Stimulated activated CD8-positive, alpha-beta memory T cell treated with anti-CD3 and anti-CD28 coated beads, Interleukin-4, amount 100 ng/mL, for 48 hours (primary cell): ENCODE results near the gene TNK2.
A peak's percentile ranks its signal among the peaks of the same experiment; 100 is the strongest.
"Not testable (repeated sequence)": the region's sequence is repeated elsewhere in the genome, so short reads cannot be mapped to it uniquely, and the experiment has no call there.

ENCODE experiments used
- DNase-seq: peaks from one replicate; pipeline ENCODE4 v3.0.0-alpha.2; 2020

Gene TNK2

GRCh38 chr3:195867631-195868335 is 40.6 kb downstream of the TNK2 start:
- DNase-seq = no peak

DNA sequence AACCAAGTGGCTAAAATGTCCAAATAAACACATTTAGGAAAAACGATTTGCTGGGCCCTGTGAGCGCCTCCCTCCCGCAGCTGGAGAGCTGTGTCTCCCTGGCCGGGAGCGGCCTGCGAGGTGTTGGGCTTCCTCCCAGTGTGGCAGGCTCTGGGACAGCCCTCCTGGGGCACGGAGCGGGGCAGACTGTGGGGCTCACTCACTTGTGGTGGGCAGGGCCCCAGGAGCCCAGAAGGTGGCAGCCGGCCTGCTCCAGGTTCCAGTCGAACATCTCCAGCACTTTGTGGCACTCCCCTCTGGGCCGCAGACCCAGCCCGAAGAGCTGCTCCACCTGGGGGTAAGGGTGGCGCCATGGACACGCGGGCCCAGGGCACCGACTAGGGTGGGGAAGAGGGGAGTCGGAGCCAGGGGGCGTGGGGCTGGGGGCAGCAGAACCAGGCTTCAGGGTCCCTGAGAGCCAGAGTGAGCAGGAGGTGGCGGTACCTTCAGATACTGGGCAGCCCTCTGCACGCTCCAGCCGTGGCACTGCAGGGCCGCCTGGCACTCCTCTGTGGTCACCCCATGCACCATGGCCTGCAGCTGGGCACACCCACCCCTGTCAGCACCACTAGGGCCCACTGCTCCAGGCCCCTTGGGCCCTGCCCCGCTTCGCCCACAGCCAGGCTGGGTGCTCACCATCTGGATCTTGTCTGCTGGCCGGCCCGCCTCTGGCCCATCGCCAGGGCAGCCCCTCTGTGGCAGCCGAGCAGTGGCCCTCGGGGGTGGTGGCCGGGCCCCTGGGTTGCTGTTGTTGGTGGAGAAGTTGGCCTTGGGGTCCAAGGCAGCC is 41.5 kb downstream of the TNK2 start:
- no peak for DNase-seq

DNA sequence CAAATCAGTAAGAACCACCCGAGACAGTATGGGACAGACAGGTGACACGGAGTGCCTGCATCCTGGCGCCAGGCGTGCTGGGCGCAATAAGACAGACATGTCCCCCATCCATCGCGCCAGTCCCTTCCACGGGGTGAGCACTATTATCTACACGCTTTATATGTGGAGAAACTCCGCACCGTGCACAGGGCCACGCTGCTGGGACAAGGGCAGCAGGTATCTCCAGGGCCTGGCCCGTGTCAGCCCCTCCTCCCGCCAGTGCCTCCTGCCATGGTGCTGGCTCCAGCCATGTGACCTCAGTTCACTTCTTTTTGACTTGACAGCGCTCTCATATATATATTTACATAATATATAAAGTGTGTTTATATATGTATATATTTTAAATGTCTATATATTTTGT is 42.6 kb downstream of the TNK2 start:
- no peak for DNase-seq

DNA sequence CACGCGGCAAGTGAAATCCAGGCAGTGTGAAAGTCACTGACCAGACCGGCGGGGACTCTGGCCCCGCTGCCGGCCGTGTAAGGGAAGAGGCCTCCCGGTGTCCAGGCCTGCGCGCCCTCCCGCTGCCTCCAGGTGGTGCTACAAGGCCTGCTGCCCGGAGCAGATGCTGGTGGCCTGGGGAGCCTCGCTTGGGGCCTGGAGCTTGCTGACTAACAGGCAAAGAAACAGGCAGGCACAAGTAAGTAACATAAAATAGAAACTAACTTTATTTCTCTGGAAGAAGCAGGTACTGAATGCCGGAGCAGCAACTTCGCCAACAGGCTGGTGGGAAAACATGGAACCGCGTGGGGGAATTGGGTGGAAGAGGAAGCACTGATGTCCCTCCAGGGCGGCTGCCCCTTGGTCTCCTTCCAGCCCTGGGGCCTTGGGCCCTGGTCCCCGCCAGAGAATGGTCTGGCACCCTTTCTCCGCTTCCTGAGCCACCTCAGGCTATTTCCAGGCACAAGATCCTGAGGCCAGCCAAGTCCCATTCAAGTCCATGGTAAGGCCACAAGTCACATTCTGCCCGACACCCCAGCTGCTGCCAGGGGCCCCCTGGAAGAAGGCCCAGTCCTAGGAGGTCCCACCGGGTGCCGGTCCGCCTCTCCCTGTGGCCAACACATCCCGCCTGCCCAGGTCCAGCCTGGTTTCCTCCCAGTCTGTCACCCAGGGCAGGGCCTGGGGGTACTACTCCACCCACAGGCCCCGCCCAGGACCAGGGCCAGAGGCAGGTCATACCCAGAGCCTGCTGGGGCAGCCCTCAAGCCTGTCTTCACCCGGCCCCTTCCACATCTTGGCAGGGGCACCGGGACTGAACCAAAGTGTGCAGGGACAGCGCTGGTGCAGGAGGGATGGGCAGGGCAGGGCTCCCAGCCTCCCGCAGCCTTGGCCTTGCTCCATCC is 45.0 kb downstream of the TNK2 start:
- peak; percentile 84 for DNase-seq

- not testable (repeated sequence) for DNase-seq
Observed at GRCh38 chr3:195862318-195862717, 46.0 kb downstream of the TNK2 start.

DNA sequence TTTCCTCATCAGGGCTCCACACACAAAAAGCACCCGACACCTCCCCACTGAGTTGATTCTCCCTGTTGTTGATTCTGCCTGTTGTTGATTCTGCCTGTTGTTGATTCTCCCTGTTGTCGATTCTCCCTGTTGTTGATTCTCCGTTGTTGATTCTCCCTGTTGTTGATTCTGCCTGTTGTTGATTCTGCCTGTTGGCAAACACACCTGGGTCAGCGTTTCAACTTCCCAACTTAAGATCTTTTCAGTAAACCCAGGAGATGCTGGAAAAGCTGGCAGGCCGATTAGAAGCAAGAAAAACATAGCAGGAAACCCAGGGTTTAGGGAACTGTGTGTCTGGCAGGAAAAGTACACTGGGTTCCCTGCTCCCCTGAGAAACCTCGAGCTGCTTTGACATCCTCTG is 47.9 kb downstream of the TNK2 start:
- no peak for DNase-seq

DNA sequence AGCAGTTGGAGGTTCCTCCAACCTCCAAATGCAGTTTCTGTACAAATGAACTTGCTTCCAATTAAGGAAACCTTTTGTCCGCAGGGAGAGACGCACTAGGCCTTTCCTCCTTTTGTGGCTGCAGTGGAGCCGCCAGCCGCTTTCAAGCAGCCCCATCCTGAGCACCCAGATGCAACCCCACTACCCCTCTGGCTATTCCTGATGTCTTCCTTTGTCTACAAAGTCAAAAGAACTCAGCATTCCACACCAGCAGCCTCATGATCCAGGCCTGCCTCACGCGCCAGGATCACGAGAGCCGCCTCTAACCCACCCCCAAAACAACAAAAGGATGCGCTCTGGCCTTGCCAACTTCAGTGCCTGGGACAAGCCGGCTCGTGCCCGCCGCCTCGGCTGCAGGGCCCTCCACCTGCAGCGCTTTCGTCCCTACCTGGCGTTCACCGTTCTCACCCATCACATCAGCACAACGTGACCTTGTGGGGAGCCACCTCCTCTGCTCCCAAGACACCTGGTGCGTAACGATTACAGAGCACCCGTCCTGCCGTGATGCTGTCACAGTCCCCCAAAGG is 48.4 kb downstream of the TNK2 start:
- DNase-seq = no peak

DNA sequence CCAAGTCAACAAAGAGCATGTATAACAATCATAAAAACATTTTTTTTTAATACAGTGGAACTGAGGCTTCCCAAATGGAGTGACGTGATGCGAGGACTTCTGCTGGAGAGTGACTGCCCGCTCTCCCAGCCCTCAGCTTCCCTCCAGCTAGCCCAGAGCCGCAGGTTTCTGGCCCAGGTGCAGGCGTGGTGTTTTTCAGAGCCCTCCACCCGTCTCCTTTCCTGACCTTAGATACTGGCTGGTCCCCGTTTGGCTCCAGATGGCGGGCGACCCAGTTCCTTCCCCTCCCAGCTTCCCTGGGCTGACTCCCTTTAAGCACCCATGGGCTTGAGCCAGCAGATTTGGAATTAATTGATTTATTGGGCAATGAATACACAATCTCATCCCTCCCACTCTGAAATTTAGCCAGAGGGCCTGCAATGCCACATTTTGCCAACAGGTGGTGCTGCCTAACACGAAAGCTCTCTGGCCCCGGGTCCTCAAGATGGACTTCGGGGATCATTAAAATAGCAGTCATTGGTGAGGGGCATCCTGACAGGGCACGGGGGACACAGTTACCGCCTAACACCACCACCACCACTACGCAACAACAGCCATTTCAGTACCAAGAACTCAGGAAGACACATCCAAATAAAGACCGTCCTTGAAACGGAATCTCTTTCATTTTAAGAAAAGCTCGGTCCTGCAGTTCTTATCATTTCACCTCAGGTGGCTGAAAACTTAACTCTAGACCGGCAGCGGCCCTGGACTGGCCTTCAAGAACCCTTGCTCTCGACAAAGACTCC is 49.1 kb downstream of the TNK2 start:
- peak; percentile 94 for DNase-seq

GRCh38 chr3:195856410-195857084 is 51.8 kb downstream of the TNK2 start:
- no peak for DNase-seq

DNA sequence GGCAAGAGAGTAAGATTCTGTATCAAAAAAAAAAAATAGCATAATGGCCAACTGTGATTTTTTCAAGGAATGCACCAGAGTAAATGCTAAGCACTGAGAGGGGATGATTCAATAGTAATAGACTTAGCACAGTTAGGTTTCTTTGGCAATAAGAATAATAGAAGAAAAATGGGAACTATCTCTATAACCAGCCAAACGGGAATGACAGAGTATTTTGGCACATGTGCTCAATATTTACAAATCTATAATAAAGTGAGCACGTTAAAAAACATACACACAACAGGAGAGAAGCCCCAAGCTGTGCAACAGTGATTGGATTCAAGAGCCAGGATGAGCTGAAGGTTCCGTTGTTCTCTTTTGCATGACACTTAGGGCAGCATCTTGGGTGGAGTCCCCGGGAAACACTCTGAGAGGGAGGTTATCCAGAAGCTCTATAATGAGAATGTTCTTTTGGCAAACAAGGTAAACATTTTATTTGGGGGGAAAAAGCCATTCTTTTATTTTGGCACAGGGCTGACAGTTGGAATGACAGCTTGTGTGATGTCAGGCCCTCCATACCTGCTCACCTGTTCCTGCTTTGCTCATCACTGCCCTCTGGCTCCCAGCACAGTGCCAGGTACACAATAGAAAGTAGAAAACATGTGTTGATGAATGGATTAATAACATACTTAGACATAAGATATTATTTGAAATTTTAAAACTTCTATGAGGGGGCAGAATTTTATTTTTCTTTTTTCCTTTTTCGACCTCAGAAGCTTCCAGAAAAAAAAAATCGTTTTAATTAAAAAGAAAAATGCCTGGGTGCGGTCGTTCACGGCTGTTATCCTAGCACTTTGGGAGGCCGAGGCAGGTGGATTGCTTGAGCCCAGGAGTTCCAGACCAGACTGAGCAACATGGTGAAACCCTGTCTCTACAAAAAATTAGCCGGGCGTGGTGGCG is 52.6 kb downstream of the TNK2 start:
- no peak for DNase-seq

- no peak for DNase-seq
Observed at GRCh38 chr3:195854628-195855294, 53.6 kb downstream of the TNK2 start.

DNA sequence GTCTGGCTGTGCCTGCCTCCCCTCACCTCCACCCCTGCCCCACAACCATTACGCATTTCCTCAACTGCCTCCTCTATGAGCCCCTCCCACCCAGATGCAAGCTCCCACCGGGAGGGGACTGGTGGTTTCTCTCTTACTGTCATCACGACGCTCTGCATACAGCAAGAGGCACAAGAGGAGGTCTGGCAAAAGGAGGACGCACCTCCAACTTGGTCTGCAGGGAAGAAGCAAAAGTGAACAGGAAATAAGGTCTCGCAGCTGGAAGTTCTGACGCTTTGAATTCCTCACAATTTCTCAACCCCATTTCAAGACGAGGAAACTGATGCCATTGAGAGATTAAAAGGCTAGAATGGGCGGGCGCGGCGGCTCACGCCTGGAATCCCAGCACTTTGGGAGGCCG is 54.4 kb downstream of the TNK2 start:
- DNase-seq = no peak

GRCh38 chr3:195853036-195853435 is 55.3 kb downstream of the TNK2 start:
- no peak for DNase-seq

DNA sequence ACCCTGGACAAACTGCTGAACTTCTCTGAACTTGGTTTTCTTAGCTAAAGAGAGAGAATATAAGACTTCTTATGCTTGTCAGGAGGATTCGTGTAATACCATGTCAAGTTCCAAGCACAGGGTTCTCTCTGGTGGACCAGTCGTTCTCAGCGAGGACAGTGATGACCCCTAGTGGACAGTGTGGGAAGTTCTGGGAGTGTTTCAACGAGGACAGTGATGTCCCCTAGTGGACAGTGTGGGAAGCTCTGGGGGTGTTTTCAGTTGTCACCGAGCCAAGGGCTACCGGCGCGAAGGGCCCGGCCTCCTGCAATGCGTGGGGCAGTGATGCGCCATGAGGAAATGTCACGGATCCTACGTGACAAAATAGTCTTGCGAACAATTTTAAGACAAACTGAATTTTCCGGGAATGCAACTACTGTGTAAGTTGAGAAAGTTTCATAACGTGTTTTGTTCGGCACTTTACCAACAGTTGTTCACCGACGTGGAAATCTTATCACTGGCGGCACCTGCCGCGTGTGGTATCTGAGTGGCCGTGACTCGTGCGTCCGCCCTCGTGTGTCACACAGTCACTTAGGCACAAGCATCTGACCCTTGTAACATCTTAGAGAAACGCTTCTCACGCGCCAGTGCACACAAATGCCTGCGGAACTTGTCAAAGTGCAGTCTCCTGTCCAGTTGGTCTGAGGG is 57.4 kb downstream of the TNK2 start:
- DNase-seq = peak; percentile 93

DNA sequence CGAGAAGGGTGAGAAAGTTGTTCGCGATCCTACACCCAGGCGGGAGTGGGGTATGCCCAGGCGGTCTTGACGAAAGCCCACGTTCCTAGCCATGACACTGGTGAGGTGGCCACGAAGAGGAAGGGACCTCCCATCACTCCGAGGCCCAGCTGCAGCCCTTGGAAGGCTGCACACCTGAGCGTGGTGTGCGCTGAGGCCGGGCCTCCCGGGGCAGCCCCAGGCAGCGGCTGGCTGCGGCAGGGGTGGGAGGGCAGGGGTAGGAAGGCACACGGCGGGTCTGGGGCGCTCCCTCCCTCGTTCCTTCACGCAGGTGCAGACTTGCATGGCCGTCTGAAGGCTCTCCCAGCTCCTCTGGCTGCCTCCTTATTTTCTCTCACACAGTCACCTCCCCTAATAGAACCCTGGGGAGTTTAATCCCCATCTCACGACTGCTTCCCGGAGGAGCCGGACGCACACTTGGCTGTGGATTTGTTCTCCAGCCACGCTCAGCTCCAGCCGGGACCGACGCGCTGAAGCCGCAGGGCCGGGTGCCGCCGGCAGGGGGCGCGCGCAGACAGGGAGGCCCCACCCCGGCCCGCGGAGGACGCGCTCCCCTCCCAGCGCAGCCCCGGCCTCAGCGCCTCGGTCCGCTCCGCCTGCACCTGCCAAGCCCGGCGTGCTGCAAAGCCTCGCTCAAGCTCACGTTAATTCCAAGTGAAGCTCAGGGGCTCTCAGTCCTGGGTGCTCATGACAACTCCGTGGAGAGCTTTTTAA is 58.9 kb downstream of the TNK2 start:
- no peak for DNase-seq

DNA sequence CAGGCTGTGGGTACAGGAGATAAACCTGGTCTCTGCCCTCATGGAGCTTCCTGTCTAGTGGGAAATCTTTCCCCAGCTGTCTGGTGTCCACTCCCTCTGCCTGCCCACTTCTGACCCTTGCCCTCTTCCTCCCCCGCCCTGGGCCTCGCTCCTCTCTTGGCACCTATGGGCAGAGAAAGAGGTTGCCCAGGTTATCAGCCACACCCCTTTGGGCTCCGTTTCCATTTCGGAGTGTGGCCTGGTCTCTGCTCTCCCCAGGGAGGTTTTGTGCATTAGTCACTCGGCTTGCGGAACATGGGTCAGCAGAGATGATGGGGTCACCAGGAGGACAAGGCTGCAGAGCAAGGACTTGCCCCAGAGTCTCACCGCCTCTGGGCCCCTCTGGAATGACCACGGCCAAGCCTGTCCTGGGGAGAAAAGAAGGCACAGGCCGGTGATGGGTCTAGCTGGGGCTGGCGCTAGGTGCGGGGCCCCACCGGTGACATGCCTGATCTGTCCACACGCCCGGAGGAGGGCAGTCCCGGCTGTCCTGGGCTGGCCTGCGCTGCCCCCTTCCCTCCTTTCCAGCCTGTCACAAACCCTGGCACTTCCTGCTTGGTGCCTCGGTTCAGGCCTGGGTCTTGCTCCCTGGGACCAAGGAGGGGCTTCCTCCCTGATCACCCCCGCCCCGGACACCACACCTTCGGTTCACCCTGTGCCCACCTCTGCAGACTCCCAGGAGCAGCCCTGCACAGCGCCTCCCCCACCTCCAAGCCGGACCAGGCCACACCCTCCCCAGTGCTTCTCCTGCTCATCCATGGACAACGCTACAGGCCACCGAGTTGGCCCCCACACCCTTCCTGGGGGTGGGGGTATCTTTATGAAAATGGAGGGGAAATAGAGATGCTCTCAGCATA is 61.0 kb downstream of the TNK2 start:
- DNase-seq = no peak

- DNase-seq = no peak
Observed at GRCh38 chr3:195845483-195845882, 62.9 kb downstream of the TNK2 start.
